SK-N-MC (cell line): ENCODE results near the gene GPR52.
A peak's percentile ranks its signal among the peaks of the same experiment; 100 is the strongest.

Experiments used
- DNase-seq: peaks from one replicate; pipeline ENCODE4 v3.0.0-alpha.2; 2011; ENCODE audit warnings: low read depth, low spot score
- H3K27ac ChIP-seq: fragments of 200-600 bp; sonication (generic); 2 replicates; pipeline ENCODE4 v1.5.1; 2016; ENCODE audit warnings: mixed run types
- H3K36me3 ChIP-seq: fragments of 200-600 bp; sonication (generic); 2 replicates; pipeline ENCODE4 v1.6.1; 2017; ENCODE audit warnings: antibody characterized with exemption, low read length, mixed read lengths; ENCODE audit not compliant: insufficient read depth
- H3K4me3 ChIP-seq: fragments of 200-600 bp; sonication (generic); 2 replicates; pipeline ENCODE4 v1.5.1; 2016
- H3K9ac ChIP-seq: fragments of 200-600 bp; sonication (generic); 2 replicates; pipeline ENCODE4 v1.8.0; 2017; ENCODE audit warnings: mixed run types, mixed read lengths; ENCODE audit not compliant: insufficient read length
- H3K9me3 ChIP-seq: fragments of 200-600 bp; sonication (generic); 2 replicates; pipeline ENCODE4 v1.6.1; 2017; ENCODE audit warnings: low read depth, mild to moderate bottlenecking, antibody characterized with exemption, low read length, moderate library complexity, mixed read lengths
- EZH2 ChIP-seq: fragments of 200-600 bp; sonication (generic); IDR thresholded peaks from one replicate; pipeline ENCODE4 v1.6.1; 2017; ENCODE audit warnings: antibody characterized with exemption
- FOXP2 ChIP-seq: optimal IDR thresholded peaks from 2 replicates; pipeline ENCODE3; 2011; ENCODE audit warnings: mild to moderate bottlenecking, moderate library complexity; ENCODE audit not compliant: insufficient read depth; ENCODE audit errors: extremely low read length, control extremely low read depth
- POLR2AphosphoS5 ChIP-seq: IDR thresholded peaks from 2 replicates; pipeline ENCODE4 v1.6.1; 2012; ENCODE audit warnings: mild to moderate bottlenecking, low read depth, low read length, borderline replicate concordance

Gene GPR52

GRCh38 chr1:174413632-174414031, 34.1 kb upstream of the GPR52 start:
- no peak for DNase-seq
- Histone ChIP-seq H3K9me3 (no peaks in the 10 kb centered on the region), H3K9ac (no peak overlapping the region), H3K27ac (no peak overlapping the region), H3K36me3 (no peaks in the 10 kb centered on the region), H3K4me3 (no peak overlapping the region)
- TF ChIP-seq POLR2AphosphoS5 = no peak

GRCh38 chr1:174414203-174414602, 33.6 kb upstream of the GPR52 start:
- TF ChIP-seq POLR2AphosphoS5 (no peak), EZH2 (no peak), FOXP2 (no peak)
- H3K4me3 ChIP-seq = no peak overlapping the region
- H3K27ac ChIP-seq = no peak overlapping the region
- DNase-seq = no peak
- H3K36me3 ChIP-seq = no peaks in the 10 kb centered on the region
- no peak overlapping the region for H3K9ac ChIP-seq
- H3K9me3 ChIP-seq = no peaks in the 10 kb centered on the region

GRCh38 chr1:174415506-174415905, 32.3 kb upstream of the GPR52 start:
- H3K9ac ChIP-seq = no peak overlapping the region
- no peak for TF ChIP-seq FOXP2
- no peak for TF ChIP-seq EZH2
- TF ChIP-seq POLR2AphosphoS5 = no peak
- H3K9me3 ChIP-seq = no peaks in the 10 kb centered on the region
- H3K4me3 ChIP-seq = no peak overlapping the region
- H3K27ac ChIP-seq = no peak overlapping the region
- H3K36me3 ChIP-seq = no peaks in the 10 kb centered on the region
- no peak for DNase-seq

- Histone ChIP-seq H3K27ac (no peak overlapping the region), H3K9ac (no peak overlapping the region), H3K4me3 (no peak overlapping the region), H3K36me3 (no peaks in the 10 kb centered on the region), H3K9me3 (no peaks in the 10 kb centered on the region)
- DNase-seq = no peak
- TF ChIP-seq FOXP2 = no peak
- no peak for TF ChIP-seq POLR2AphosphoS5
- TF ChIP-seq EZH2 = no peak
These were observed 29.8 kb upstream of the GPR52 start for GRCh38 chr1:174417921-174418320.

GRCh38 chr1:174425121-174425520, 22.6 kb upstream of the GPR52 start:
- DNase-seq = no peak
- Histone ChIP-seq H3K4me3 (no peak overlapping the region), H3K36me3 (no peaks in the 10 kb centered on the region), H3K9ac (no peak overlapping the region), H3K27ac (no peak overlapping the region), H3K9me3 (no peaks in the 10 kb centered on the region)
- TF ChIP-seq FOXP2 (no peak), POLR2AphosphoS5 (no peak), EZH2 (no peak)

GRCh38 chr1:174426153-174426552, 21.6 kb upstream of the GPR52 start:
- Histone ChIP-seq H3K9me3 (no peaks in the 10 kb centered on the region), H3K27ac (no peak overlapping the region), H3K9ac (no peak overlapping the region), H3K36me3 (no peaks in the 10 kb centered on the region), H3K4me3 (no peak overlapping the region)
- DNase-seq = no peak
- no peak for TF ChIP-seq POLR2AphosphoS5
- peak; percentile 45 for TF ChIP-seq FOXP2
- TF ChIP-seq EZH2 = no peak

- Histone ChIP-seq H3K36me3 (no peaks in the 10 kb centered on the region), H3K27ac (no peak overlapping the region), H3K9me3 (no peaks in the 10 kb centered on the region), H3K4me3 (peak overlapping the region; percentile 6; the same call in 1 of the 2 replicates), H3K9ac (no peak overlapping the region)
- TF ChIP-seq FOXP2 = no peak
- no peak for TF ChIP-seq EZH2
- no peak for TF ChIP-seq POLR2AphosphoS5
- no peak for DNase-seq
These were observed 19.7 kb upstream of the GPR52 start for GRCh38 chr1:174428033-174428432.

GRCh38 chr1:174428739-174429138, 19.0 kb upstream of the GPR52 start:
- TF ChIP-seq POLR2AphosphoS5 (no peak), FOXP2 (no peak), EZH2 (no peak)
- no peak overlapping the region for H3K9ac ChIP-seq
- H3K4me3 ChIP-seq = no peak overlapping the region
- no peak for DNase-seq
- no peak overlapping the region for H3K27ac ChIP-seq
- H3K36me3 ChIP-seq = no peaks in the 10 kb centered on the region
- H3K9me3 ChIP-seq = no peaks in the 10 kb centered on the region

- Histone ChIP-seq H3K9me3 (no peaks in the 10 kb centered on the region), H3K4me3 (no peak overlapping the region), H3K9ac (no peak overlapping the region), H3K36me3 (no peaks in the 10 kb centered on the region), H3K27ac (no peak overlapping the region)
- DNase-seq = no peak
- no peak for TF ChIP-seq EZH2
- no peak for TF ChIP-seq POLR2AphosphoS5
- TF ChIP-seq FOXP2 = no peak
These were observed 14.3 kb upstream of the GPR52 start for GRCh38 chr1:174433451-174433850.

GRCh38 chr1:174445351-174445750, 2.4 kb upstream of the GPR52 start:
- no peak for TF ChIP-seq FOXP2
- no peak for TF ChIP-seq EZH2
- TF ChIP-seq POLR2AphosphoS5 = no peak
- no peak overlapping the region for H3K27ac ChIP-seq
- no peaks in the 10 kb centered on the region for H3K36me3 ChIP-seq
- H3K9ac ChIP-seq = no peak overlapping the region
- no peak for DNase-seq
- no peak overlapping the region for H3K4me3 ChIP-seq
- no peaks in the 10 kb centered on the region for H3K9me3 ChIP-seq
